ENCODE results near the gene ATP12A.
"Not testable (repeated sequence)": the region's sequence is repeated elsewhere in the genome, so short reads cannot be mapped to it uniquely, and the experiment has no call there.

Gene ATP12A

DNA sequence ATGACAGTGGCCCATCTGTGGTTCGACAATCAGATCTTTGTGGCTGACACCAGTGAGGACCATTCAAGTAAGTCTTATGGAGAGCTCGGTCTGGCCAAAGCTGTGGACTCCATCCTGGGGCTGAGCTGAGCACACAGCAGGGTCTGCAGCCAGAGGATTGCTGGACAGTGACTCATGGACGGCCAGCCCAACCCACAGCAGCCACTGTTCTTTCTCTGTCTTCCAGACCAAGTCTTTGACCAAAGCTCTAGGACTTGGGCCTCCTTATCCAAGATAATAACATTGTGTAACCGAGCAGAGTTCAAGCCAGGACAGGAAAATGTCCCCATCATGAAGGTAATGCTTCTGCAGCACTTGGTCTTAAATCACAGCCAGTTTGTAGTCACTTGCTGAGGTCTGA is 12.4 kb downstream of the ATP12A start:
- no peak for DNase-seq

DNA sequence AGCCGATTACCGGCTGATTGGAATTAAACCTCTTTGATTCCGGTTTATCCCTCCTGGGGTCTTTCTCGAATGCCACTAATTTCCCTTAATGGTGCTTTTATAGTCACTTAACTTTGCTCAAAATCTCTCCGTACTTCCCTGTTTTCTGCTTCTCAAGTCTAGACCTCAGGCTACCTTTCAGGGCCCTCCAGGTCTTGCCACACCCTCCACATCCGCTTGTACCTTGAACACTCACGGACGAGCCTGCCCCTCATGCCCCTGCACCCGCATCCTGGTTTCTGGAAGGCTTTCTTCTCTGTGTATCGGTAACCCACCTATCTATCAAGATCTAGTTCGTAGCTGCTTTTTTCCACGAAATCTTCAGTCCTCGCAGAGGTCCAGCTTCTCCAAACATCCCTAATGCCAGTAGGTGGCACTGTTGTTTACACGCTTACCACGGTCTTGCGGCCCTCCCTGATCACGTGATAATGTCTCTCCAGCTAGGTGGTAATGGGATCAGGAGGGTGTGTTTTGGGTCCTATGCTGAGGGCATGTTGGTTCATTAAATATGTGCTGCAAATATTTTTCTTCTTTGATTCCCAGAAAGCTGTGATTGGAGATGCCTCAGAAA is 13.8 kb downstream of the ATP12A start:
- peak; percentile 47 for DNase-seq

DNA sequence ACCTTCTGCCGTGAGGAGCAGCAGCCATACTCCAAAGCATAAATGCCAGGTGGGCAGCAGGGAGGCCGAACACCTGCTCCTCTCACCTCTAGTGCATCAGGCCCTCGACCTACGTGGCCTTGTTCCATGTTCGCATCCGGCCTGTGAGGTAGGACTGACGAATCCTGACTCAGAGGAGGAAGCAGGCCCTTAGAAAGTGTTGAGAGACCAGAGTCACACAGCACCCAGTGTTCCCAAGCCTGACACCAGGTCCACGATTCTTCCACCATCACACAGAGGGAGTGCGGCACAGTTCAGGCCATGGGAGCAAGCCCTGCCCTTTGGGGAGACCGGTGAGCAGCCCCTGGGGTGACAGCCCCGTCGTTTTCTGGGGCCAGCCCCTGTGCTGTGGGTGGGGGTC is 14.7 kb downstream of the ATP12A start:
- DNase-seq: no peak

DNA sequence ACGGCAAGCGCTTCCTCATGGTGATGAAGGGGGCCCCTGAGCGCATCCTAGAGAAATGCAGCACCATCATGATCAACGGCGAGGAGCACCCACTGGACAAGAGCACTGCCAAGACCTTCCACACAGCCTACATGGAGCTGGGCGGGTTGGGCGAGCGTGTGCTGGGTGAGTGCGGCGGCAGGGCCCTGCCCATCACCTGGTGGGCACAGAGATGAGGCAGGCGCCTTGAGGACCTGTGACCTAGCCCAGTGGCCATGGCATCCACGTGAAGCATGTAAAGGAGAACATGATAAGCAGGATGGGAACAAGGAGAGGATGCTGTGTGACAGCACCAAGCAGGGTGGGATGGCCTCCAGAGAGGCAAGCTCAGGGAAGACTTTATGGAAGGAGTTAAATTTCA is 18.5 kb downstream of the ATP12A start:
- no peak for DNase-seq

DNA sequence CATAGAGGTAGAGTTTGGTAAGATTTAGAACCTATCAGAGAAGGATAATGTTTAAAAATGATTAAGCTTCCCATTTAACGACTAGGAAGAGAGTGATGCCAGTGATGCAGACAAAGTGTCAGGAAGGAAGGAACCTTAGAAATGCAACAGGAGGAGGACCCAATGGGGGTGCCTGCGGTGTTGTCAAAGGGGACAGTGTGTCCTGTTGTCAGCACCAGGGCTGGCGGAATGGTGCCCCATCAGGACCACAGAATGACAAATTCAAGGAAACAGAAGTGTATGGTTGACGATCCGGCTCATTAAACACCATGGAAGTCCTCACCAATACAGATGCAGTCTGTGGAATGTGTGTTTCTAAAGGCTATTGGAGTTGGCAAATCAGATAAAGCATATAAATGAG is 19.3 kb downstream of the ATP12A start:
- no peak for DNase-seq

DNA sequence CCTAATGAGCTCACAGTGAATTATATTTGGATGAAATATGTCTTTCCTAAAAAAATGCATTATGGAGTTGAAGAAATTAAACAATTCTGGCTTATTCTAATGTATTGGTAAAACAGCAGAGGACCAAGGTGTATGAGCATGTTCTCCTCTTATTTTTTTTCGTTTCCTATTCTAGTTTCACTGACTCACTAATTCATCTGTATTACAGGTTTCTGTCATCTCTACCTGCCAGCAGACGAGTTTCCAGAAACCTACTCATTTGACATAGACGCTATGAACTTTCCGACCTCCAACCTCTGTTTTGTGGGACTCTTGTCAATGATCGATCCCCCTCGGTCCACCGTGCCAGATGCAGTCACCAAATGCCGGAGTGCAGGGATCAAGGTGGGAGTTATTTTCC is 20.3 kb downstream of the ATP12A start:
- no peak for DNase-seq

DNA sequence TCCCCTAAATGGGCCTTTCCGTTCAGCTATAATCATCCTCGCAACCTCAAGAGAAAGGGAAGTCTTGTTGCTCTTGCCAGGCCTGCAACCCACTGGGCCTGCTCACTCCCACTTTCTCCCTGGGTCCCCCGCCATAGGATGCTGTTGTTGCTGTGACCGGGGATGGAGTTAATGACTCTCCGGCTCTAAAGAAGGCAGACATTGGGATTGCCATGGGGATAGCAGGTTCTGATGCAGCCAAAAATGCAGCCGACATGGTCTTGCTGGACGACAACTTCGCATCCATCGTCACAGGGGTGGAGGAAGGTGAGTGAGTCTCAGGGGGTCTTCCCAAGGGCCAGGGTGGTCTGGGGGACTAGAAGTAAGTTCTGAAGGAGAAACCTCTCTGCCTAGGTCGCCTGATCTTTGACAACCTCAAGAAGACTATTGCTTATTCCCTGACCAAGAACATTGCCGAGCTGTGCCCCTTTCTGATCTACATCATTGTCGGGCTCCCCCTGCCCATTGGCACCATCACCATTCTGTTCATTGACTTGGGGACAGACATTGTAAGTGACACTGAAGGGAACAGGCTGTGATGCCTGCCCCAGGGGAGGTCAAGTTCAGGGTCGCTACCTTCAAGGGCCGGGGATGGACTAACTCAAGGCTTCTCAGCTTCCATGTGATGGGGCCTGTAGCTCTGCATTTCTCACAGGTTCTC is 26.8 kb downstream of the ATP12A start:
- no peak for DNase-seq

DNA sequence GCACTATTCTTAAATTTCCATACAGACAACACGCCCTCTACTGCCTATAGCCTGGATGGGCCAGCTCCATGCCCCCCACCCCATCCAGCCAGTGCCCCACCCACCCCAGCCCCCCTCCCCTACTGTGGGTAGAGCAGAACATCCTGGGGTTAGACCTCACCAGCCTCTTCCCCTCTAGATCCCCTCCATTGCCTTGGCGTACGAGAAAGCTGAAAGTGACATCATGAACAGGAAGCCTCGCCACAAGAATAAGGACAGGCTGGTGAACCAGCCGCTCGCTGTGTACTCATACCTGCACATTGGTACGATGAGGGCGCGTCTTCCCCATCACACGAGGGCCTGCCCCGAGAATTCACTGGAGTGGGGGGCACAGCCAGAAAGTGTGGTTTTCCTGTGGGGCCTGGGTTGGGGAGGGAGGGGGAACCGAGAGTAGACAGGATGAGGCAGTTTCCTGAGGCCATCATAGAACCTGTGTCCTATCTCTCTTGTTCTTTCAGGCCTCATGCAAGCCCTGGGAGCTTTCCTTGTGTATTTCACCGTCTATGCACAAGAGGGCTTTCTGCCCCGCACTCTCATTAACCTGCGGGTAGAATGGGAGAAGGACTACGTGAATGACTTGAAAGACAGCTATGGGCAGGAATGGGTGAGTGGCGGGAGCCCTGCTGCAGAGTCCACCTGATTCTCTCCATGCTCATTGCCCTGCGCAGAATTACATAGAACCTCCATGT is 29.1 kb downstream of the ATP12A start:
- DNase-seq: peak; percentile 57

DNA sequence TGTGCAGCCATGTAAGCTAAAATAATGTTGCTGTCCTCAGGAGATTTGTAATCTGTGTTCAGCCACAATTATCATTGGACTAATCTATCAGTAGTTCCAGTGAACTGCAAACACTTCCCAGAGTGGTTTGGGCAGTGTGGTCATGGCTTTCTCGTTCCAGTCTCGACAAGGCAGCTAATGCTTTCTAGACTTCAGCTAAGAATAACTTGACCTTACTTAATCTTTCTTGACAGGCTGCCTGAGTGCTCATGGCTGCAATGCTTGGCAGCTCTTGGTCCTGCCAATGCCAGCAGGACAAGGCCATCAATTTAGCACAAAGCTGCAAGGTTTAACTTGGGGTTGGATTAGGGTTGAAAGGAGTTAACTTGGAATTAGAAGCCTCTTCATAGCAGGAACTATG is 32.8 kb downstream of the ATP12A start:
- DNase-seq: no peak

DNA sequence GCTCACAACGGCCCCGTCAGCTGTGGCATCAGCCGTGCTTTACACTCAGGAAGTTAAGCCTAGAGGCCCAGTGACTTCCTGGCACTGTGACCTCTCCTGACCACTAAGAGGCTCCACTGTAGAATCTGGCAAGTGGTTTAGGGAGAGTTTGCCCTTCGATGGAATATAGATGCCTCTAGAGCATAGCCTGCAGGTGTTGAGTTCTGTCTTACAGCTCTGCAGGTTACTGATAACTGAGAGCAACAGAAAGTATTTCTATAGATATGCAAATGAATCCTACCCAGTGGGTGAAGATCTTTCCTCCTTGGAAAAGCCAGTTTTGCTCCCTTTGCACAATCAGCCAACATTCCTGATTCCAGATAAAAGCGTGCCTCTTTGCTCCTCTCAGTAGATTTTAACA is 35.8 kb downstream of the ATP12A start:
- DNase-seq: no peak

DNA sequence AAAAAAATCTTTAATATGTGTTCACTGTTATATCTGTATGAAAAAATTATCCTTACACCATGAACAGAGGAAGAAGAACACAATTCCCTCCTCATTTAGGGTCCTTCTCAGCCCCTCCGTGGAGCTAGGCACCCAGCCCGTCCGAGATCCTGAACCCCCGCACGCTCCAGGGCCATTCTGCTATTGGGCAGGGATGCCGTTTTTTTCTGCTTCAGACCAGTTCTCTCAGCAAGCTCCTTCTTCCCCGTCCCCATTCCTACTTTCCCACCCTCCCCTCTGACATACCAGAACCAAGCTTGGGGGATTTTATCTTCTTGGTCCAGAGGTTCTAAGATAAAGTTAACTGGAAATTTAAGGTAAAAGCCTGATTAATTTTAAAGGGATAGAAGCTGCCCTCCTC is 36.2 kb downstream of the ATP12A start:
- no peak for DNase-seq

DNA sequence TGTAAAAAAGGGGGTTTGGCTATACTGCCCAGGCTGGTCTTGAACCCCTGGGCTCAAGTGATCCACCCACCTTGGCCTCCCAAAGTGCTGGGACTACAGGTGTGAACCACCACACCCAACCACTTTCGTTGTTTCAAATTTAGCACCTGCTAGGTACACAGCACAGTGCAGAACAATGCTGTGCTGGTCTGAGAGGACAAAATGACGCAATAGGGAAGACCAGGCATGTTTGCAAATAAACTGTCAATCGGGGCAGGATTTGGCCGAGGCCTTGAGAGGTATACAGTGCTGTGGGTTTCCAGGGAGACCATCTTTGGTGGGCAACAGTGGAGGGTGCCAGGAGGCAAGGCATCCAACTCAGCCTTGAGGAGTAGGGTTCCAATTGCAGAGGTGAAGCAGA is 37.0 kb downstream of the ATP12A start:
- no peak for DNase-seq

DNA sequence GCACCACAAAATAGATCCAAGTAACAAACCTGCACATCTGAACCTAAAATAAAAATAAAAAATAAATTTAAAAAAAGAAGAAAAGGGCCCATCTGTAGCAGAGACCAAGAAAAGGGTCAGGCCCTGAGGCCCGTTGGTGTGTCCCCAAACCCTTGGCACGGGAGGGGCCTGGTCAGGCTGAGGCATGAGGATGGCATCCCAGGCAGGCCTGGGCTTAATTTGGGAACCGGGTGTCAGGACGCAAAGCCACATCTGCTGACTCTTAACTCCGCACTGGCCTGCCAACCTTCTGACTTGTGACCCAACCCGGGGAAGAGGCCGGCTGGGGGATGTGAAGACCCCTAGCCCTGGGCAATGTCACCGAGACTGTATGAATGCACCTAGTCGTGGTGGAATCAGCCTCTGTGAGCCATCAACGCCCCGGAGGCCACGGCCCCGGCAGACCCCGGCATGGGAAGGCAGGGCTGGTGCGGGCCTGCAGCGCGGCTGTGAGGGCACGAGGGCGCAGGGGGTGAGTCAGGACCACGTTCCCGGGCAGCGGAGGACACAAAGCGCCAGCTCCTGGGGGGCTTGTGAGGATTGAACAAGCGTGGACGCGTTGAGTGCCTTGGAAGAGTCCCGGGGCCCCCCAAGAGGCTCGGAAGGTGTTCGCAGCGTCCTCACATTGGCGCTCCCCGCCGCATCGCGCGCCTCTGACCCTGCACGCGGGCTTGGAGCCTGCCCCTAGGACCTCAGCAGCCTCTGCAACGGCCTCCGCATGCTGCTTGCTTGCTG is 38.2 kb downstream of the ATP12A start:
- DNase-seq: no peak

DNA sequence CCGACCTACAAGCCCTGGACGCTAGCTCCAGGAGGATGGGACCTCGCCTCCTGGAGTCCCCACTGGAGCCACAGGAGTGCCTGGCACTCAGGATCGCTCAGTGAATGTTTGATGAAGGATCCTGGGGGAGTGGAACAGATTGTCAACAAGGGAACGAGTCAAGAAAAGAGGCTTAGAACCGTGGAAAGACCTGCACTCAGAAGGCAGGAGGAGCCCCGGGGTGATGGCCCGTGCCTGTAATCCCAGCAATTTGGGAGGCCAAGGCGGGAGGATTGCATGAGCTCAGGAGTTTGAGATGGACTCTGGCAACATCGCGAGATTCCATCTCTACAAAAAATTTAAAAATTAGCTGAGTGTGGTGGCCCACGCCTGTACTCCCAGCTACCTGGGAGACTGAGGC is 38.9 kb downstream of the ATP12A start:
- DNase-seq: no peak

DNA sequence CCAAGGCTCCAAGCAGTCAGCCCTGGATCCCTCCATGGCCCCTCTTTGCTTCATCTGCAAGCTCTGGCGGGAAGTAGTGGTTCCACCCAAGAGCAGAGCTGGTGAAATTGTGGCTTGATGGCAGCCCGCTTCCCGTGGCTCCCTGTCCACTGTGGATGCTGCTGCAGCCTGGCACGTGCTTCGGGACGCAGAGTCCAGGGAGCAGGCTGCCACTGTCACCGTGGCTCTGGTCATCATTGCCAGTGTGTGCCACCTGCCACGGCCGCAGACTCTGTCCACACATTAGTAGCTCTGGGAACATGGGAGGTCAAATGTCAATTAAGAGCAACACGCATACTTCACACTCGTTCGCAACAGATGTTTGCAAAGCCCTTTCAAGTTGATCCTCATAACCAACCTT is 43.0 kb downstream of the ATP12A start:
- no peak for DNase-seq

DNA sequence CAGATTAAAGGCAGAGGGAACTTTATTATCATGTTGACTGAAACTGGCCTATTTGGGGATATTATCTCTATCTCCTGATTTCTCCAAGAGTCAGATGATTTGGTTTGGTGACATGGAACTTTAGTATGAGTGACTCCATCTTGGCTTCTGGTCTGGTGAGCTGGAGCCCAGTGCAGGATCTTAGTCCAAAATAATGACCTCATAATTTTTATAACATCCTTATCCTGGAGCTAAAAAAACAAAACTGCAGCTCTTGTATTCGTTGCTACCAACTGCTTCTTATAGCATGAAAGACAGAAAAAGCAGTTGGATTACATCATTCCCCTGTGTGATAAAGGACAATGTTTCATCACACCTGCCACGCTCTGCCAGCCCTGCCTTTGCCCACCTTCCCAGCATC is 44.5 kb downstream of the ATP12A start:
- no peak for DNase-seq

DNA sequence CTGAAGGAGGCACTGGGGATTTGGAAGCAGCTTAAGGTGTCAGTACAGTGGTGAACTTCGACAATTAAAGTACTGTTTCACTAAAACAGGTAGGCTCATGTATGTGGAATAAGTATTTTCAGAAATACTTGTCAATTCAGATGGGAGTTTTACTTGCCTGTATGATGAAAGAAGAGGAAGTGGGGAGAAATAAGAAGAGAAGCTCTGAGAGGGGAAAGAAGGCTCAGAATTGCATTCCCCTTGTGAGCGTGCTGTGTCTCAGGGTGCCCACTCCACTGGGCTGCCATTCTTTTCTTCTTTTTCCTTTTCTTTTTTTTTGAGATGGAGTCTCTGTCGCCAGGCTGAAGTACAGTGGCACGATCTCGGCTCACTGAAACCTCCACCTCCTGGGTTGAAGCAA is 45.2 kb downstream of the ATP12A start:
- DNase-seq: no peak

DNA sequence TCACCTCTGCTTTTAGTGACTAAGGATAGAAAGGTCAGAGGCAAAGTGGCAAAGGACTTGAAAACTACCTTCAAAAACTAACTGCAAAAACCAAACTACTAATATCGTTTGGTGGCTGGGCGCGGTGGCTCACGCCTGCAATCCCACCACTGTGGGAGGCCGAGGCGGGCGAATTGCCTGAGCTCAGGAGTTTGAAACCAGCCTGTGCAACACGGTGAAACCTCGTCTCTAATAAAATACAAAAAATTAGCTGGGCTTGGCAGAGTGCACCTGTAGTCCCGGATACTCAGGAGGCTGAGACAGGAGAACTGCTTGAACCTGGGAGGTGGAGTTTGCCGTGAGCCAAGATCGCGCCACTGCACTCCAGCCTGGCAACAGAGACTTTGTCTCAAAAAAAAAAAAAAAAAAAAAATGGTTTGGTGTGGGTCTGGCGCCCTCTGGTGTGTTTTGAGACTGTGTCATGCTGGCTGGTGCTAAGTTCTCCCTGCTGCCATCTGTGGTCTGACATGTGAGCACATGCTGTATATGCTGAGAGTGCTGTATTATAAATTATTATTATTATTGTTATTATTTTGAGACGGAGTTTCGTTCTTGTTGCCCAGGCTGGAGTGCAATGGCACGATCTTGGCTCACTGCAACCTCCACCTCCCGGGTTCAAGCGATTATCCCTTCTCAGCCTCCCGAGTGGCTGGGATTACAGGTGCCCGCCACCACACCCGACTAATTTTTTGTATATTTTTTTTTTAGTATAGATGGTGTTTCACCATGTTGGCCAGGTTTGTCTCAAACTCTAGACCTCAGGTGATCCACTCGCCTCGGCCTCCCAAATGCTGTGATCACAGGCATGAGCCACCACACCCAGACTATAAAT is 47.8 kb downstream of the ATP12A start:
- DNase-seq: peak; percentile 71

DNA sequence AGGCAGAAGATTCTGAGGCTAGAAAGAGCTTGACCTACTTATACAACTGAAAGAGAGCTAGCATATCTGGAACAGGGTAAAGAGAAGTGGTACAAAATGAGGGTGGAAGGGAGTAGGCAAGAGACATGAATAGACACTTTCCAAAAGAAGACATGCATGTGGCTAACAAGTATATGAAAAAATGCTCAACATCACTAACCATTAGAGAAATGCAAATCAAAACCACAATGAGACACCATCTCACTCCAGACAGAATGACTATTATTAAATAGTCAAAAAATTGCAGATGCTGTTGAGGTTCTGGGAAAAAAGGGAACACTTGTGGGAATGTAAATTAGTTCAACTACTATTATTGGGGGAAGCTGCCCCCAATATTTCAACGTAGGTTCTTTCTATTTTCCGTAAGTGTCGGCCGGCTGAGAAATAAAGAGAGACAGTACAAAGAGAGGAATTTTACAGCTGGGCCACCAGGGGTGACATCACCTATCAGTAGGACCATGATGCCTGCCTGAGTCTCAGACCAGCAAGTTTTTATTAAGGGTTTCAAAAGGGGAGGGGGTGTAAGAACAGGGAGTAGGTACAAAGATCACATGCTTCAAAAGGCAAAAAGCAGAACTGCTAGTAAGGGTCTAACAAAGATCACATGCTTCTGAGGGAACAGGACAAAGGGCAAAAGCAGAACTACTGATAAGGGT is 50.8 kb downstream of the ATP12A start:
- not testable (repeated sequence) for DNase-seq

DNA sequence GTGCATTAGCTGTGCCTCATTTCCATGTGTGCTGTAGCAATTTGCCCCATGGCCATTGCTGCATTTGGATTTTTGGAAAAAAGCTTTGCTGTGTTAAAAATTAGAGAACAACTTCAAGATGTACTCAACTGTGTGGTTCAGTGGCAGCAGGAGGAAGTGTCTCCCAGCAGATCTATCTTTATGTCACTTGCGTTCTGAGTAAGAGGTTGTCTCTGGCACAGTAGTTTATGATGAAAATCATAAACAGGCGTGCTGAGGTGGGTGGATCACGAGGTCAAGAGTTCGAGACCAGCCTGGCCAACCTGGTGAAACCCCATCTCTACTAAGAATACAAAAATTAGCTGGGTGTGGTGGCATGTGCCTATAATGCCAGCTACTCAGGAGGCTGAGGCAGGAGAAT is 54.7 kb downstream of the ATP12A start:
- DNase-seq: no peak

DNA sequence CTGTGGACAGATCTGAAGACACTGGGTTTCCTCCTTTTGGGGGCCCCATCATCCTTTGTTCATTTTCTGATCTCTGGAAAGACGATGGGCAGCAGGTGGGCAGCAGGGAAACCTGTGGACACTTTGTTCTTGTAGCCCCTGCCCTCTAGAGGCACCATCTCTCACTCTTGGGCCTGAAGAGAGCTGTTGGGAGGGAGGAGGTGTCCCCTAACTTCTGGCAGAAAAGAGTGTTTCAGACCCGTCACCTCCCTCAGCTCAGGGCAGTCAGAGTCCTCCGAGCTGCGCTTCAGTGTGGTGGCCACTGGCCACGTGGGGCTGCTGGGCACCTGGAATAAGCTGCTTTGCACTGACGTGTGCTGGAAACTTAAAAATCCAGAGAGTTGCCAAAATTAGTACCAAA is 56.8 kb downstream of the ATP12A start:
- DNase-seq: no peak

DNA sequence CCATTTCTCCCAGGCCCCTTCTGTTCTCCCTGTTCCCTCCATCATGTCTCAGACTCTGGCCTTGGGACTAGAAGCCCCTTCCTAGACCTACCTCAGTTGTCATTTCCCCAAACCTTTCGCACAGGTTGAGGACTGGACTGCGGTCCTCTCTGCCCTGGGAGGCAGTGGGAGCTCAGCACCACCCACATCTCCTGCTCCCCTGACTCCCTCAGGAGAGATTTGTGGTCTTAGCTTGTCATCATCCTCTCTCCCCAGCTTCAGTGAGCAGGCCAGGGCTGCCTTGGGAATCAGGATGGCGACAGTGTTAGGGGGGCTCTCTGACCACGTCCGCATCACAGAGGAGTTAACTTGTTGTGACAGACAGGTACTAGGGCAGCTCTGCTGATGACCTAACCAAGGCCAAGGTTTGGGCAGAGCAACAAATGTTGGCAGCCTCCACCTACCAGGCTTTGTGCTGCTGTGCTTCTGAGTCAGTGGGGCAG is 58.2 kb downstream of the ATP12A start:
- DNase-seq: no peak

All from CD4-positive, alpha-beta T cell treated with Interleukin-4 for 4 hours (primary cell).